ENCODE data around the gene EPGN.

GRCh38 chr4:74335341-74336021 lies 27.2 kb downstream of the EPGN start:
- TF ChIP-seq, protein P1, sequence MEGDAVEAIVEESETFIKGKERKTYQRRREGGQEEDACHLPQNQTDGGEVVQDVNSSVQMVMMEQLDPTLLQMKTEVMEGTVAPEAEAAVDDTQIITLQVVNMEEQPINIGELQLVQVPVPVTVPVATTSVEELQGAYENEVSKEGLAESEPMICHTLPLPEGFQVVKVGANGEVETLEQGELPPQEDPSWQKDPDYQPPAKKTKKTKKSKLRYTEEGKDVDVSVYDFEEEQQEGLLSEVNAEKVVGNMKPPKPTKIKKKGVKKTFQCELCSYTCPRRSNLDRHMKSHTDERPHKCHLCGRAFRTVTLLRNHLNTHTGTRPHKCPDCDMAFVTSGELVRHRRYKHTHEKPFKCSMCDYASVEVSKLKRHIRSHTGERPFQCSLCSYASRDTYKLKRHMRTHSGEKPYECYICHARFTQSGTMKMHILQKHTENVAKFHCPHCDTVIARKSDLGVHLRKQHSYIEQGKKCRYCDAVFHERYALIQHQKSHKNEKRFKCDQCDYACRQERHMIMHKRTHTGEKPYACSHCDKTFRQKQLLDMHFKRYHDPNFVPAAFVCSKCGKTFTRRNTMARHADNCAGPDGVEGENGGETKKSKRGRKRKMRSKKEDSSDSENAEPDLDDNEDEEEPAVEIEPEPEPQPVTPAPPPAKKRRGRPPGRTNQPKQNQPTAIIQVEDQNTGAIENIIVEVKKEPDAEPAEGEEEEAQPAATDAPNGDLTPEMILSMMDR (IDR thresholded peaks at IDR 0.05 in 4 of 5, conservative IDR thresholded peaks at IDR 0.05 in 1 of 5): no peak
- TF ChIP-seq POLR2A (IDR thresholded peaks at IDR 0.05): no peak

All from gastrocnemius medialis (tissue), 4 donors.